Stimulated activated CD4-positive, alpha-beta T cell treated with anti-CD3 and anti-CD28 coated beads, Interleukin-4, amount 100 ng/mL, for 24 hours (primary cell): ENCODE measurements around the gene FOXN3.
A peak's percentile ranks its signal among the peaks of the same experiment; 100 is the strongest.
"Not testable (repeated sequence)": the region's sequence is repeated elsewhere in the genome, so short reads cannot be mapped to it uniquely, and the experiment has no call there.

ENCODE experiments used
- DNase-seq: peaks from one replicate; pipeline ENCODE4 v3.0.0-alpha.2; 2020

FOXN3 gene

GRCh38 chr14:89302396-89302950 is 114.6 kb downstream of the FOXN3 start:
- no peak for DNase-seq

GRCh38 chr14:89299587-89299986 is 117.4 kb downstream of the FOXN3 start:
- no peak for DNase-seq

GRCh38 chr14:89298056-89298834 is 118.8 kb downstream of the FOXN3 start:
- DNase-seq, result no peak

DNA sequence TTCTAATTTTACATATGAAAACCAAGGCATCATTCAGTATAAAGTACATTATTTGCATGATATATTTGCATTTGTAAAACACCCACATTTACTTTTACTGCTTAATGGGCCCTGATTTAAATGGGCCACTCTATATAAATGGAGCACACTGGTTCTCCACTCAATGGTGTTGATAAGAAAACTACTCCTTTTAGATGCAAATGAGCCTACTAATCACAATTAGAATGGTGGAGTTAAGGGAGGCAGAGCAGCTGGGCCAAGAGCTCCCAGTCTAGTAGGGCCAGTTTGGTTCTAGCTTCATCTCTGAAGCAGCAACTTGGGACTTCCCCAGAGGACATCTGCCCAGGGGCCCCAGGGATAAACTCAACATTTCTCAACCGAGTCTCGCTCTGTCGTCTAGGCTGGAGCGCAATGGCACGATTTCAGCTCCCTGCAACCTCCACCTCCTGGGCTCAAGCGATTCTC is 120.7 kb downstream of the FOXN3 start:
- no peak for DNase-seq

GRCh38 chr14:89294872-89295271 is 122.2 kb downstream of the FOXN3 start:
- no peak for DNase-seq

DNA sequence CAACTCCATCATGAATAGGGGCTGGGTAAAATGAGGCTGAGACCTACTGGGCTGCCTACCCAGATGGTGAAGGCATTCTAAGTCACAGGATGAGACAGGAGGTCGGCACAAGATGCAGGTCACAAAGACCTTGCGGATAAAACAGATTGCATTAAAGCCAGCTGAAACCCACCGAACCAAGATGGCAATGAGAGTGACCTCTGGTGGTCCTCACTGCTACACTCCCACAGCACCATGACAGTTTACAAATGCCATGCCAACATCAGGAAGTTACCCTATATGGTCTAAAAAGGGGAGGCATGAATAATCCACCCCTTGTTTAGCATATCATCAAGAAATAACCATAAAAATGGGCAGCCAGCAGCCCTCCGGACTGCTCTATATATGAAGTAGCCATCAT is 122.6 kb downstream of the FOXN3 start:
- DNase-seq, result not testable (repeated sequence)

DNA sequence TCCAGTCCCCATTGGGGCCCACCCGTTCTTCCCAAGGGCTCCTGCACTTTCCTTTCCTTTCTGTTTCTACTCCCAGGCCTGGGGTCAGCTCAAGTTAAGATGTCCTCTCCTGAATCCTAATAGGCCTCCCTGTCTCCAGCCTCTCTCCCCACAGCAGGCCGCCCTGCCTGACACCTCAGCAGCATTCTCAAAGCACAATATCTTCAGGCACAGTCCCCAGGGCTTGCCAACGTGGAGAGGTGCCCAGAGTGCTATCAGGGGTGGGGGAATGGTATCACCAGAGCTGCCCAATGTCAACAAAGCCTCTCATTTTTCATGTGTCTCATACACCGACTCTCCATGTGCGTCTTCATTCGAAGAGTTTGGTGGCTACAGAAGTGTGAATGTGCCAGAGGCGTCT is 123.0 kb downstream of the FOXN3 start:
- no peak for DNase-seq

- no peak for DNase-seq
Observed at GRCh38 chr14:89293314-89293916, 123.6 kb downstream of the FOXN3 start.

DNA sequence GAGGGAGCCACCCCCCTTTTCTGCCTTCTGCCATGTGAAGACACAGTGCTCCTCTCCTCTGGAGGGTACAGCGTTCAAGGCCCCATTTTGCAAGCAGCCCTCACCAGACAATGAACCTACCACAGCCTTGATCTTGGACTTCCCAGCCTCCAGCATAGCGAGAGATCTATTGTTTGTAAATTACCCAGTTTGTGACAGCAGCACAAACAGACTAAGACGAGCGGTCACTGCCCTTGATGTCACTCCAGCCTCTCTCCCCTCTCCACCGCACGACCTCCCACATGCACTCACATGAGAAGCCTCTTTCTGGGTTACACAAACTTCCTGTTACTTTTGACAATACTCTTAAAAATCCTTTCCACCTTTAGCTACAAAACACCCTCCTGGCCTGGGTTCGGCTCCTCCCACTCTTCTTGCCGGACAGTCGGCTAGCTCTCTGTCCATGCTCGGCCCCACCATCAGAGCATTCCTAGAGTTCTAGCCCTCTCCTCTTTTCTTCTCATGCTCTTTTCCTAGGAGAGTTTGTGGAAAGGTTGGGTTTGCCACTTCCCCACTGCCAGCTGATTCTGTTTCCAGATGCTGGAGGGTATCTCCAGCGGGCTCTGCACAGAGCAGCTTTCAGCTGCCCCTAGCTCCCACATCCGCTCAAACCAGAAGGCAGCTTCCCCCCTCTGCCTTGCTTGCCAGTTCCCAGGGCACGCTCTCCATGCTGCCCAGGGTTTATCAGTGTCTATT is 124.3 kb downstream of the FOXN3 start:
- no peak for DNase-seq

- no peak for DNase-seq
Observed at GRCh38 chr14:89291351-89291940, 125.6 kb downstream of the FOXN3 start.

DNA sequence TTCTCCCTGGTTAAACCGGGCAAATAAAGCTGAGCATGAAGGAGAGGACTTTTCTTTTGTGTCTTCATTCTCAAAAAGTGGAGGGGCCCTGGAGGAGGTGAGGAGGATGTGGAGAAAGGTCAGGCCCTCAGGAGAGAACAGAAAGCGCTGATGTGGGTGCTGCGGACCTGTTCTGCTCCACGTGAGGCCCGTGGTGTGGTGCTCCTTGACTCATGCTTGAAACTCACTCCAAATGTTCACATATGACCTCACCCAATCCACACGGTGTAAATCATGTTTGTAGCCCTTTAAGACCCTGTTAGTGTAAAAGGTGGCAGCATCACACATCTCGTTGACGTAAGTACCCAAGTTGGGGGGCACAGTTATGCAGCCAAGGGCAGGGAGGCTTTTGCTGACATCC is 126.2 kb downstream of the FOXN3 start:
- no peak for DNase-seq

DNA sequence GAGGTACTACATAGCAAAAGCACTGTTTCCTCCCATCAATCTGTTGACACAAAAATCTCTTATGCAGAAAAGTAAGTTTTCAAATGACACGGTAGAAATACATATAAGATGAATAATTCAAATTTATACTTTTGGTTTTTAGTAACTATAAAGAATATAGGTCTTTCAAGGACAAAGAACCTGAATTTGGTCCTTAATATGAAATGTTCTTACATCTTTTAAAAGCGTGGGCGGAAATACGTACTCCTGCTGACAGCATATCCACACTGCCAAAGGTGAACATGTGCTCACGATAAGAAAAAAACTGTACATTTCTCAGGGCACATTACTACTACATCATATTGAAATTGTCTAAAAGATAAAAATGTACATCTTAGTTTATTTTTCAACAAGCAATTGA is 127.6 kb downstream of the FOXN3 start:
- DNase-seq, result no peak

DNA sequence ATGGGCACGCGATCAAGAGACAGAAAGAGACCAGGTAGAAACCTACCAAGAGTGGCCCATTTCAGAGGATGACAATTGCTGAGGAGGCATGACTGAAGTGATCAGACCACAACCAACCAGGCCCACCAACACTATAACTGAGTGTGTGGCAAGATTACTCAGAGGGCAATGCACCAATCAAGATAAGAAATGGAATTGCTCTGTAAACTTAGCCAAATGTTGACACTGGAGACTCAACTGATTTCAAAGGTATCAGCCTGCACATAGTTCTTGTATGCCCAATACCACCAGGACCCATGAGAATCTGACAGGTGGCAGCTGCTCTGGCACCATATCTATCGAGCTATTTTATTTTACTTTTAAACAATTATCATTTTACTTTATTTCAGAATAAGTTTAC is 128.9 kb downstream of the FOXN3 start:
- DNase-seq, result no peak

- DNase-seq, result no peak
Observed at GRCh38 chr14:89284333-89285058, 132.5 kb downstream of the FOXN3 start.

DNA sequence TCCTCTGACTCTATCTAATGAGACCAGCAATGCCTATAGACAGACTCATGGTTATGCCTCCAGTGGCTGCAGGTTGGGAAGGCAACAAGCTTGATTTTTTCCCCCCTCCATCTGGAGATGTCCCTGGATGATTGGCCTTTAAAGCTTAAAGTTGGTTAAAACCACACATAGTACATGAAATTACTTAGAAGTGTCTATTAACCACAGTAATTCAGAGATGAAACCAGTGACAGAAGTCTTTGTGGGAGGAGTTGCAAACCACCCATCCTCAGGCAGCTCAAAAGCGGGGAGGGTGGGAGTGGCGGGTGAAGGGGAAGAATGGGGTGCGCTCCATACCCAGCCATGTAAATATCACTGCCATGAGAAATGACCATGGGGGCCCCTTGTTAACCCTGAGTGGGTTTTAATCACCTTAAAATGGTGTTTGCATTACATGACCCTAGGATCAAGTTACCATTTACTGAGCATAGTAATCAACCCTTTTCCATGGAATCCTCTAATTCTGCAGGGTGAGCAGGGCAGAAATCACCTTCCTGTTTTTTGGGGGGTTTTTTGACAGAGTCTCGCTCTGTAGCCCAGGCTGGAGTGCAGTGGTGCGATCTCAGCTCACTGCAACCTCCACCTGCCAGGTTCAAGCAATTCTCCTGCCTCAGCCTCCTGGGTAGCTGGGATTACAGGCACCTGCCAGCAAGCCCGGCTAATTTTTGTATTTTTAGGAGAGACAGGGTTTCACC is 133.5 kb downstream of the FOXN3 start:
- peak; percentile 32 for DNase-seq

DNA sequence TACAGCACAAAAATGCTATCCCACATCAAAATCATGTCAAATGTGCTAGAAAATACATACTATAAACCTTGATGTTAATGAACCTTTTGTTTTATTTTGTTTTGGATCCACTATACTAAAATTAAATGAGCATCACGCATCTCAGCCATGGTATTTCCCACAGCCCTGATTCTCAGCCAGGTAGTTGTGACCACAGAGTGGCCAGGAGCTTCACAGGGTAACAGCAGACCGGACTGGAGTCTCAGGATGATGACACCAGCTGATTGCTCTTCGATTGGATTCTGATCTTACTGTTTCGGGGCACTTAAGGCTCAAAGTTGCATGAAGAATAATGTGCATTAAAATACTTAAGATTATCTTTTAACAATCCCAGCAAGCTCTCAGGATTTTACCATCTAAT is 134.8 kb downstream of the FOXN3 start:
- no peak for DNase-seq

GRCh38 chr14:89280600-89280999 is 136.4 kb downstream of the FOXN3 start:
- DNase-seq, result no peak

GRCh38 chr14:89279649-89280232 is 137.3 kb downstream of the FOXN3 start:
- no peak for DNase-seq

DNA sequence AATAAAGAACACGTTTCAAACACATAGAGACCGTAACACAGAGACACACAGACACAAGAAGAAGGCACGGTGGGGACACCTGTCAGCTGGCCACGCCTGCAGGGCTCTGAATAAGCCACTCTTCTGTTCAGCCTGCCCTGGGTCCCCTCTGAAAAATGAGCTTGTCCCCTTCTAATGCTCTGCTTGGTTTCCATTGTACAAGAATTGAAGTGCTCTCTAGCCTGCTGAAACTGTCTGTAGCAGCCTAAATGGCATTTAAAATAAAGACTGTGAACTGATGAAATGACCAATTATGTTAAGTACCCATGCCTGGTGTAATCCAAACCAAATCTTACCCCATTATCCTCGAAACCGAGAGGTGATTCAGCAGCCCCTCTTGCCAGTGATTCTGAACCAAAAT is 139.8 kb downstream of the FOXN3 start:
- no peak for DNase-seq

GRCh38 chr14:89276424-89276975 is 140.5 kb downstream of the FOXN3 start:
- peak; percentile 72 for DNase-seq
